K562 (cell line): ENCODE data around the gene ASIC3. TPM values are rescaled to one million over a fixed set of nuclear protein-coding genes. Genes with fewer than 3 reads are reported as not detected.

Experiments
- BHLHE40 ChIP-seq: IDR thresholded peaks from 2 replicates; pipeline ENCODE4 v1.6.1; 2011; ENCODE audit warnings: low read length, improper control_type of control experiment
- CTBP1 ChIP-seq: fragments of 450-650 bp; IDR thresholded peaks from 2 replicates; pipeline ENCODE4 v1.6.1; 2016; ENCODE audit warnings: borderline replicate concordance
- ETS2 ChIP-seq: IDR thresholded peaks from 2 replicates; pipeline ENCODE4 v1.6.1; 2016; ENCODE audit warnings: borderline replicate concordance, missing genetic modification characterization, mild to moderate bottlenecking, moderate library complexity, missing compliant biosample characterization; ENCODE audit not compliant: poor library complexity, severe bottlenecking
- GABPB1 ChIP-seq: sonication (generic); formaldehyde crosslinking; IDR thresholded peaks from 2 replicates; pipeline ENCODE4 v1.8.0; 2022; ENCODE audit warnings: mild to moderate bottlenecking, missing genetic modification reagents
- HDAC8 ChIP-seq: fragments of 450-650 bp; IDR thresholded peaks from 2 replicates; pipeline ENCODE4 v1.6.1; 2016; ENCODE audit warnings: mild to moderate bottlenecking, missing genetic modification characterization, moderate library complexity, missing compliant biosample characterization
- LCOR ChIP-seq: sonication (generic); formaldehyde crosslinking; IDR thresholded peaks from 2 replicates; pipeline ENCODE4 v1.8.0; 2022; ENCODE audit warnings: mild to moderate bottlenecking, missing genetic modification reagents
- MXI1 ChIP-seq: IDR thresholded peaks from 2 replicates; pipeline ENCODE4 v1.6.1; 2011; ENCODE audit warnings: low read depth, mild to moderate bottlenecking, improper control_type of control experiment, low read length
- NELFE ChIP-seq: IDR thresholded peaks from 2 replicates; pipeline ENCODE4 v1.6.1; 2011; ENCODE audit warnings: mild to moderate bottlenecking; ENCODE audit not compliant: insufficient read depth, insufficient read length
- NONO ChIP-seq, 2 experiments: fragments of 200-400 bp in 1 of 2; fragments of 450-650 bp in 1 of 2; formaldehyde crosslinking in 1 of 2; IDR thresholded peaks; 2 replicates each; pipeline ENCODE4 v1.6.1; 2017; ENCODE audit warnings: low read depth in 2 of 2, mild to moderate bottlenecking in 2 of 2, moderate library complexity in 2 of 2, low read length in 1 of 2
- POU5F1 ChIP-seq: fragments of 150-350 bp; IDR thresholded peaks from 2 replicates; pipeline ENCODE4 v1.6.1; 2014; ENCODE audit warnings: borderline replicate concordance, low read length, low read depth, mild to moderate bottlenecking; ENCODE audit not compliant: partially characterized antibody
- REST ChIP-seq, 2 experiments: fragments of 450-650 bp; formaldehyde crosslinking in 1 of 2; IDR thresholded peaks; 2 replicates each; pipeline versions ENCODE4 v1.4.0 to v1.6.1; 2014 to 2020; ENCODE audit warnings: mild to moderate bottlenecking in 2 of 2, borderline replicate concordance in 1 of 2, low read depth in 1 of 2
- RHOXF2B ChIP-seq: fragments of 250-450 bp; sonication (Bioruptor Pico); conservative IDR thresholded peaks from 2 replicates; pipeline ENCODE4 v1.5.1; 2021
- SIN3A ChIP-seq, 2 experiments: fragments of 150-350 bp in 1 of 2; IDR thresholded peaks; 2 replicates each; pipeline ENCODE4 v1.6.1; 2011 to 2016; ENCODE audit warnings: borderline replicate concordance in 2 of 2, low read depth in 2 of 2, low read length in 2 of 2, mild to moderate bottlenecking in 2 of 2, moderate library complexity in 2 of 2; ENCODE audit not compliant: control insufficient read depth in 1 of 2
- TARDBP ChIP-seq: fragments of 450-650 bp; IDR thresholded peaks from 2 replicates; pipeline ENCODE4 v1.6.1; 2016
- WHSC1 ChIP-seq: IDR thresholded peaks from one replicate; pipeline ENCODE4 v1.6.1; 2012; ENCODE audit warnings: low read length, control low read depth, inconsistent platforms
- ZC3H4 ChIP-seq: sonication (generic); formaldehyde crosslinking; IDR thresholded peaks from 2 replicates; pipeline ENCODE4 v1.9.0; 2021; ENCODE audit warnings: missing genetic modification reagents, borderline replicate concordance
- ZNF395 ChIP-seq: fragments of 200-800 bp; sonication (Bioruptor generic); IDR thresholded peaks from 2 replicates; pipeline ENCODE4 v1.6.1; 2017; ENCODE audit warnings: missing genetic modification characterization, missing compliant biosample characterization
- ZNF696 ChIP-seq: fragments of 250-450 bp; sonication (Bioruptor Pico); conservative IDR thresholded peaks from 2 replicates; pipeline ENCODE4 v1.4.0; 2020; ENCODE audit warnings: mild to moderate bottlenecking, moderate library complexity
- polyA plus RNA-seq, 8 experiments: library from polyadenylated mRNA; depleted of rRNA in 4 of 8; stranded (reverse) in 5 of 8; unstranded in 3 of 8; fragments of >200 nt; fragmentation: Nextera tagmentation in 2 of 8; fragmentation: Illumina TruSeq in 1 of 8; extraction: Ambion mirVana in 2 of 8; extraction: Trizol in 1 of 8; gene quantifications; 2 replicates each; pipeline versions ENCODE4 v1.2.1 to v1.2.3, GENCODE V29; 2011 to 2014; ENCODE audit warnings: inconsistent platforms in 1 of 8, missing spikeins in 1 of 8
- total RNA-seq, 7 experiments: library from RNA; depleted of rRNA in 6 of 7; stranded (reverse); fragments of >200 nt in 6 of 7; fragmentation: Illumina TruSeq in 2 of 7; extraction: Trizol in 2 of 7; gene quantifications; 2 replicates each; pipeline versions ENCODE4 v1.2.1 to v1.2.3, GENCODE V29; 2011 to 2021; ENCODE audit warnings: low replicate concordance in 1 of 7

Gene ASIC3
- total and polyA plus RNA-seq, 9 of the 15 experiments (the other 6 are each of a cell fraction or from before 2014, with no cell fraction given), result 0.11 to 5.0 (median 0.87) TPM

GRCh38 chr7:151080522-151081169 lies 32.3 kb downstream of the ASIC3 start, which contains the start of gene FASTK (continued):
- TF ChIP-seq POU5F1, result peak; percentile 19
- 0 out of 2 replicates have a peak, but pooled peaks have one; percentile 21 for TF ChIP-seq ZC3H4
- peak; percentile 74 for TF ChIP-seq LCOR (CRISPR knock-in tag)
- TF ChIP-seq REST (IDR thresholded peaks at IDR 0.05; ENCODE audit: borderline replicate concordance), result no peak
- TF ChIP-seq REST (CRISPR knock-in tag; IDR thresholded peaks at IDR 0.05; ENCODE audit: low read depth), result peak; percentile 63; the same call in 1 of the 2 replicates
- TF ChIP-seq SIN3A (IDR thresholded peaks at IDR 0.05; ENCODE audit: borderline replicate concordance in 2 of 2, control insufficient read depth in 1 of 2, low read depth in 2 of 2, low read length in 2 of 2), result 0 out of 4 replicates have a peak, but pooled peaks have one; percentile 59 to 91
- peak in 1 of 2 experiments; percentile 92; a peak in 1 of 4 replicates for TF ChIP-seq NONO (IDR thresholded peaks at IDR 0.05; ENCODE audit: low read depth in 2 of 2, low read length in 1 of 2)
- TF ChIP-seq TARDBP, result peak; percentile 39
- no peak for TF ChIP-seq ZNF395 (CRISPR knock-in tag)
- TF ChIP-seq BHLHE40, result no peak; the same call in 1 of the 2 replicates
- 0 out of 2 replicates have a peak, but pooled peaks have one; percentile 18 for TF ChIP-seq MXI1
- TF ChIP-seq WHSC1, result no peak
- peak; percentile 63 for TF ChIP-seq CTBP1
- TF ChIP-seq GABPB1, result peak; percentile 73; the same call in 1 of the 2 replicates
- peak; percentile 76; the same call in 1 of the 2 replicates for TF ChIP-seq HDAC8 (tag)
- TF ChIP-seq RHOXF2B (CRISPR knock-in tag), result no peak
- no peak for TF ChIP-seq ZNF696 (CRISPR knock-in tag)
- TF ChIP-seq NELFE, result no peak
- TF ChIP-seq ETS2, result no peak
